HG02884 (cell line): Measurements from ENCODE around the gene HDHD5.

Experiments
- ATAC-seq: cut with Tn5 transposase; IDR thresholded peaks from one replicate; pipeline ENCODE4 v1.9.1; 2021; ENCODE audit warnings: mild to moderate bottlenecking, moderate library complexity; ENCODE audit not compliant: unreplicated experiment

The HDHD5 gene

GRCh38 chr22:17108256-17109112 is 50.6 kb downstream of the HDHD5 start:
- ATAC-seq = no peak

- ATAC-seq = no peak
Observed at GRCh38 chr22:17107547-17107810, 51.6 kb downstream of the HDHD5 start.

- no peak for ATAC-seq
Observed at GRCh38 chr22:17106785-17107546, 52.1 kb downstream of the HDHD5 start.

- ATAC-seq = no peak
Observed at GRCh38 chr22:17106161-17106784, 52.8 kb downstream of the HDHD5 start.

- ATAC-seq = no peak
Observed at GRCh38 chr22:17105143-17106129, 53.6 kb downstream of the HDHD5 start.

- ATAC-seq = no peak
Observed at GRCh38 chr22:17104336-17104935, 54.6 kb downstream of the HDHD5 start.

- ATAC-seq = no peak
Observed at GRCh38 chr22:17103351-17103750, 55.7 kb downstream of the HDHD5 start.

- ATAC-seq = no peak
Observed at GRCh38 chr22:17102297-17102667, 56.8 kb downstream of the HDHD5 start.

GRCh38 chr22:17101475-17102296 is 57.4 kb downstream of the HDHD5 start:
- ATAC-seq = no peak

- ATAC-seq = no peak
Observed at GRCh38 chr22:17100621-17101020, 58.5 kb downstream of the HDHD5 start.

- ATAC-seq = no peak
Observed at GRCh38 chr22:17098379-17098819, 60.7 kb downstream of the HDHD5 start.

GRCh38 chr22:17097701-17098100 is 61.4 kb downstream of the HDHD5 start:
- no peak for ATAC-seq

- ATAC-seq = no peak
Observed at GRCh38 chr22:17097062-17097461, 62.0 kb downstream of the HDHD5 start.

- ATAC-seq = no peak
Observed at GRCh38 chr22:17096071-17096470, 63.0 kb downstream of the HDHD5 start.

- ATAC-seq = no peak
Observed at GRCh38 chr22:17095538-17095937, 63.5 kb downstream of the HDHD5 start.

GRCh38 chr22:17093081-17093480 is 66.0 kb downstream of the HDHD5 start:
- no peak for ATAC-seq

GRCh38 chr22:17091851-17092250 is 67.2 kb downstream of the HDHD5 start:
- ATAC-seq = no peak

- ATAC-seq = no peak
Observed at GRCh38 chr22:17090550-17090949, 68.5 kb downstream of the HDHD5 start.
